ENCODE data around the gene SIRPA. TPM values are rescaled to one million over a fixed set of nuclear protein-coding genes. Genes with fewer than 3 reads are reported as not detected.

SIRPA gene
- polyA plus RNA-seq, 1 experiment = 21.2 TPM

DNA sequence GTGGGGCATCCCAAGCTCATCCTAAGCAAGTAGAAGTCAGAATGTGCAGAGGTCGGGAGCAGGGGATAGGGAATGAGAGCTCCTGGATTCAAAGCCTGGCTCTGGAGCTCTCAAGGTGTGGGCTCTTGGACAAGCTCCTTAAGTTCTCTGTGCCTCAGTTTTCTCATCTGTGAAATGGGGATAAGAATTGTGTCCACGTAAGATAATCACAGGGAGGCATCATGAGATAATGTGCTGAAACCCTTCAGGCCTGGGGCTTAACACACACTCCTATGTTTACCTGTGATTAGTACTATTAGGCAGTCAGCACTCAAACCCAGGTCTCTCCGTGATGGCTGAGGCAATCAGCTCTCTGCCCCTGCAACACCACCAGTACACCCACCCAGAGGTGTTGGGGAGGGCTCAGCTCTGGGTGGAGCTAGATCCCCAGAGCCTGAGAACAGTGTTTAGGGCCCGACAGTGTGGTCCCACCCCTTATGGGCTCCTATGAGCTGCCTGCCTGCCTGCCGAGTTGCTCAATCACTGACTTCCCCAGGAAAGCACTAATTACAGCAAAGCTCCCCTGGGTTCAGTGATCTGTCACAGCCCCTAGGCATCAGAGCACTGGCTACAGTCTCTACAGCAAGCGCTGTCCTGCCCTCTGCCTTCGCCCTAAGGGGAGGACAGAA lies 6.3 kb upstream of the SIRPA start:
- ChIA-PET POLR2A (interaction anchor here (0.6 kb wide), 1 partner anchor 19 kb away, joined by 3 read pairs; no protein-coding TSS in a partner anchor), CTCF (interaction anchor here (0.7 to 2.1 kb wide), 5 partner anchors 11 to 284 kb away, joined by 3 to 9 read pairs (median 6); no protein-coding TSS in a partner anchor)
- H3K27me3 ChIP-seq (ENCODE audit: control insufficient read depth, insufficient read depth, low read length) = no peaks in the 10 kb centered on the region
- no peak overlapping the region for H3K27ac ChIP-seq (ENCODE audit: low read depth, low read length)
- TF ChIP-seq, protein P1, sequence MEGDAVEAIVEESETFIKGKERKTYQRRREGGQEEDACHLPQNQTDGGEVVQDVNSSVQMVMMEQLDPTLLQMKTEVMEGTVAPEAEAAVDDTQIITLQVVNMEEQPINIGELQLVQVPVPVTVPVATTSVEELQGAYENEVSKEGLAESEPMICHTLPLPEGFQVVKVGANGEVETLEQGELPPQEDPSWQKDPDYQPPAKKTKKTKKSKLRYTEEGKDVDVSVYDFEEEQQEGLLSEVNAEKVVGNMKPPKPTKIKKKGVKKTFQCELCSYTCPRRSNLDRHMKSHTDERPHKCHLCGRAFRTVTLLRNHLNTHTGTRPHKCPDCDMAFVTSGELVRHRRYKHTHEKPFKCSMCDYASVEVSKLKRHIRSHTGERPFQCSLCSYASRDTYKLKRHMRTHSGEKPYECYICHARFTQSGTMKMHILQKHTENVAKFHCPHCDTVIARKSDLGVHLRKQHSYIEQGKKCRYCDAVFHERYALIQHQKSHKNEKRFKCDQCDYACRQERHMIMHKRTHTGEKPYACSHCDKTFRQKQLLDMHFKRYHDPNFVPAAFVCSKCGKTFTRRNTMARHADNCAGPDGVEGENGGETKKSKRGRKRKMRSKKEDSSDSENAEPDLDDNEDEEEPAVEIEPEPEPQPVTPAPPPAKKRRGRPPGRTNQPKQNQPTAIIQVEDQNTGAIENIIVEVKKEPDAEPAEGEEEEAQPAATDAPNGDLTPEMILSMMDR (IDR thresholded peaks at IDR 0.05; ENCODE audit: low read depth, low read length) = no peak
- no peak for DNase-seq (ENCODE audit: low read depth, low spot score)
- no peak overlapping the region for H3K4me3 ChIP-seq (ENCODE audit: low read depth, low read length)
- no peaks in the 10 kb centered on the region for H3K9me3 ChIP-seq (ENCODE audit: control insufficient read depth, insufficient read depth, low read length)

DNA sequence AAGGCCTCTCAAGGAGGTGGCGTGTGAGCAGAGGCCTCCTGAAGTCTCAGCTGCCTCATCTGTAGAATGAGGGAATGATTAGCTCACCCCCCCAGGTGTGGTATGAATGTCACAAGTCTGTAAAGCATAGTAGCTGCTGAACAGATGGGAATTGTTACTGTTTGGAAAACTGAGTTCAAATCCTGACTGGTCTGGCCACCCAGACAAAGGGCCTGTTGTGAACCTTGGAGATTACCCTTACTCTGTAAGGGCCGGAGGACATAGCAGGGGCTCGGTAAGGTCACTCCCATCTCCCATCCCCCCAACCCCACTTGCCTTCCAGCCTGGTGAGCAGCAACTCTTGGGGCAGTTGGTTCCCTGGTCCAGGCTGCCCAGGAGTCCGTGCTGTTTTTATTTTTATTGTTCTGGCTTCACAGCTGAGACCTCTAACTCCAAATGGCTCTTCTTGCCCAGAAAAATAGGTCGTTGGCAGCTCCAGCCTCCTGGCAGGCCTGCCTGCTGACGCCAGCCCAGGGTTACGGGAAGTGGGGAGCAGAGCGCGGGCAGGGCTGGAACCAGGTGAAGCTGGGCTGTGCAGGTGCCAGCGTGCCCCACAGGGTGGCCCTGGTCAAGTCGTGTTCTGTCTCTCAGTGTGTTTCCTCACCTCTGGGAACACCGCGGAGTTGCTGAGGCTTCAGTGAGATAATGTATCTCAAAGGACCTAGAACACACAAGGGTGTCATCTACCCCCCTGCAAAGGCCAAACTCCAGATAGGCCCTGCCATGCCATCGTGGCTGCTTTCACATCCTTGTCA lies 4.5 kb upstream of the SIRPA start:
- no peak overlapping the region for H3K27ac ChIP-seq (ENCODE audit: low read depth, low read length)
- no peaks in the 10 kb centered on the region for H3K9me3 ChIP-seq (ENCODE audit: control insufficient read depth, insufficient read depth, low read length)
- DNase-seq (ENCODE audit: low read depth, low spot score) = no peak
- no peaks in the 10 kb centered on the region for H3K27me3 ChIP-seq (ENCODE audit: control insufficient read depth, insufficient read depth, low read length)
- H3K4me3 ChIP-seq (ENCODE audit: low read depth, low read length) = no peak overlapping the region
- ChIA-PET CTCF (interaction anchor here (0.9 kb wide), 1 partner anchor 114 kb away, joined by 3 read pairs; no protein-coding TSS in a partner anchor), POLR2A (no interaction called here)
- TF ChIP-seq, protein P1 (IDR thresholded peaks at IDR 0.05; ENCODE audit: low read depth, low read length) = no peak

DNA sequence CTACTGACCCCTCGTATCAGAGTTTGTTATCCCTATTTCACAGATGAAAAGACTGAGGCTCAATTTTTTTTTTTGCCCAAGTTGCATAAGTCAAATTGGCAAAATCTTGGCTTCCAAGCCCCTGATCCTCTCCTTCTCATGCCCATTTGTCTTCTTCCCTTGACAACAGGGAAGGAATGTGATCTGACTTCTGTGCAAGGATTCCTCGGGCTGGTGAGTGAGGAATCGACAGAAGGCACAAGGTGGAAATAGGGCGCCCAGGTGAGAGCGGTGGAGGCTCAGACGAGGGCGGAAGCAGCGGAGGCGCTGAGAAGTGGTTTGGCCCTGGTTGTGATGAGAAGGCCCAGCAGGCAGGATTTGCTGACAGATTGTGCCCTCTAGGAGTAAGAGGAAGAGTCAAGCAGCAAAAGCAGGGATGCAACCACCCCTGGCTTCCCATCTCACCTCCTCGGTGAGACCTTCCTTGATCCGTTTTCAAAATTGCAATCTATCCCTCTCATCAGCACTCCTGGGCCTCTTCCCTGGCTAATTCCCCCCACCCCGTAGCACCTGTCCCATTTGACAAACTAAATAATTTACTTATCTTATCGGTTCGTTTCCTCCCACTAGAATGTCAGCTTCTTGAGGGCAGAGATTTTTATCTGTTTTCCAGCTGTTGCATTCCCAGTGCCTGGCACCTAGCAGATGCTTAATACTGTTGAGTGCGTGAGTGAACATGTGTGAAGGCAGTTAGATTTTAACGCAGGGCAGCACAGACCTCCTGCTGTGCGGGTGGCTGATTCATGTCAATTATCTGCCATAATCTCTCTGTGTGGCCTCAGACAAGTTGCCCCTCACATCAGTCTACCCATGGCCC lies 3.7 kb upstream of the SIRPA start:
- ChIA-PET POLR2A (no interaction called here), CTCF (interaction anchor here (0.9 kb wide), 1 partner anchor 115 kb away, joined by 3 read pairs; no protein-coding TSS in a partner anchor)
- TF ChIP-seq, protein P1 (IDR thresholded peaks at IDR 0.05; ENCODE audit: low read depth, low read length) = no peak
- Histone ChIP-seq H3K27me3 (ENCODE audit: control insufficient read depth, insufficient read depth, low read length) (no peaks in the 10 kb centered on the region), H3K9me3 (ENCODE audit: control insufficient read depth, insufficient read depth, low read length) (no peaks in the 10 kb centered on the region), H3K27ac (ENCODE audit: low read depth, low read length) (no peak overlapping the region), H3K4me3 (ENCODE audit: low read depth, low read length) (no peak overlapping the region)
- no peak for DNase-seq (ENCODE audit: low read depth, low spot score)

DNA sequence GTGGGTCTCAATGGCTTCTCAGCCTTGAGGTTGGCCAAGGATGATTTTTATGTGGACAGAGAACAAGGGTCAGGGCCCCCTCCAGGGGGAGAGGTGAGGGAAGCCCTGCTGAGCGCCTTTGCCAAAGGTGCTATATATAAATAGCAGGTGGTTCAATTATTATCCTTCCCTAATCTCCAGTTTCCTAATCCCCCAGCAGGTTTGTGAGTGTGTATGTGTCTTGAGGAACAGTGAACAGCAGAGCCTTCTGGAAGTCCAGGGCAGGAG lies 3.2 kb upstream of the SIRPA start:
- CTCF ChIA-PET = no interaction called here
- no peak overlapping the region for H3K27ac ChIP-seq (ENCODE audit: low read depth, low read length)
- H3K27me3 ChIP-seq (ENCODE audit: control insufficient read depth, insufficient read depth, low read length) = no peaks in the 10 kb centered on the region
- TF ChIP-seq, protein P1 (IDR thresholded peaks at IDR 0.05; ENCODE audit: low read depth, low read length) = no peak
- POLR2A ChIA-PET = no interaction called here
- no peaks in the 10 kb centered on the region for H3K9me3 ChIP-seq (ENCODE audit: control insufficient read depth, insufficient read depth, low read length)
- DNase-seq (ENCODE audit: low read depth, low spot score) = no peak
- no peak overlapping the region for H3K4me3 ChIP-seq (ENCODE audit: low read depth, low read length)
